ENCODE data around the gene EXOC3.
"Not testable (repeated sequence)": the region's sequence is repeated elsewhere in the genome, so short reads cannot be mapped to it uniquely, and the experiment has no call there.

The EXOC3 gene

GRCh38 chr5:407051-407450 is 35.9 kb upstream of the EXOC3 start:
- DNase-seq (ENCODE audit: low read depth in 2 of 2) = no peak

DNA sequence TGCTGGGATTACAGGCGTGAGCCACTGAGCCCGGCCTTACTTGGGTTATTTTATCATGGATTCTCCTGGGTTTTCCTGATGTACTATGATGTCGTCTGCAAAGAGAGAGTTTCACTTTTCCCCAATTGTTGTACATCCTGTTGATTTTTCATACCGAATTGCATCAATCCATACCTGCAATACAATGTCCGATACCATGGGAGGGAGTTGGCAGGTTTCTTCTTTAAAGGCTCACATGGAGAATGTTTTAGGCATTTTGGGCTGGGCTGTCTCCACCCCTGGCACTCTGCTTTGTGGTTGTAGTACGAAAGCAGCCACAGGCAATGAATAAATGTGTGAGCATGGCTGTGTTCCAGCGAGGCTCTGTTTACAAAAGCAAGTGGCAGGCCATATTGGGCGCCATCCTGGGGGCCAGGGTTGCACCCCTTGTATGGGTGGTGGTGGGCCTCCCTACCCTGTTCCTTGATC is 35.1 kb upstream of the EXOC3 start:
- no peak for DNase-seq (ENCODE audit: low read depth in 2 of 2)

DNA sequence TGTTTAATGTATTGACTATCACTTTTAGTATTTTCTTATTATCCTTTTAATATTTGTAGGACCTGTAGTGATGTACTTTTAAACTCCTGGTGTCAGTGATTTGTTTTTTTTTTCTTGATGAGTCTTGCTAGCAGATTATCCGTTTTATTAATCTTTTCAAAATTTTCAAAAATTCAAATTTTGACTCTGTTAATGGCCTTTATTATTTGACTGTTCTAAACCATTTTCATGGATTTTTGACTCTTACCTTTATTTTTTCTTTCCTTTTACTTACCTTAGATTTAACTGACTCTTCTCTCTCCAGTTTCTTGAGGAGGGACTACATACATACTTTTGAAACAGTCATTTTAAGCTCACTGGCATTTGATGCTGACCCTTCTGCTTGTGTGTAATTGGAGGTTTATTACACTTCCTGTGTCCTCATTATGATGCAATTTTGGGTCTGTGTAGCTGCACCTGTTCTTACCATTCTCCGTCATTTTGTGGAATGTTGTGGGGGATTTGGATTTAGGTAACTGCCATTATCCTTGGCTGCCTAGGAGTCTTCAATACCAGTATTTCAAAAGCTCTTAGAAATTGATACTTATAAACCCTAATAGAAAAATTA is 32.0 kb upstream of the EXOC3 start:
- no peak for DNase-seq (ENCODE audit: low read depth in 2 of 2)

- no peak for DNase-seq (ENCODE audit: low read depth in 2 of 2)
Measured at GRCh38 chr5:411728-412127, 31.2 kb upstream of the EXOC3 start.

DNA sequence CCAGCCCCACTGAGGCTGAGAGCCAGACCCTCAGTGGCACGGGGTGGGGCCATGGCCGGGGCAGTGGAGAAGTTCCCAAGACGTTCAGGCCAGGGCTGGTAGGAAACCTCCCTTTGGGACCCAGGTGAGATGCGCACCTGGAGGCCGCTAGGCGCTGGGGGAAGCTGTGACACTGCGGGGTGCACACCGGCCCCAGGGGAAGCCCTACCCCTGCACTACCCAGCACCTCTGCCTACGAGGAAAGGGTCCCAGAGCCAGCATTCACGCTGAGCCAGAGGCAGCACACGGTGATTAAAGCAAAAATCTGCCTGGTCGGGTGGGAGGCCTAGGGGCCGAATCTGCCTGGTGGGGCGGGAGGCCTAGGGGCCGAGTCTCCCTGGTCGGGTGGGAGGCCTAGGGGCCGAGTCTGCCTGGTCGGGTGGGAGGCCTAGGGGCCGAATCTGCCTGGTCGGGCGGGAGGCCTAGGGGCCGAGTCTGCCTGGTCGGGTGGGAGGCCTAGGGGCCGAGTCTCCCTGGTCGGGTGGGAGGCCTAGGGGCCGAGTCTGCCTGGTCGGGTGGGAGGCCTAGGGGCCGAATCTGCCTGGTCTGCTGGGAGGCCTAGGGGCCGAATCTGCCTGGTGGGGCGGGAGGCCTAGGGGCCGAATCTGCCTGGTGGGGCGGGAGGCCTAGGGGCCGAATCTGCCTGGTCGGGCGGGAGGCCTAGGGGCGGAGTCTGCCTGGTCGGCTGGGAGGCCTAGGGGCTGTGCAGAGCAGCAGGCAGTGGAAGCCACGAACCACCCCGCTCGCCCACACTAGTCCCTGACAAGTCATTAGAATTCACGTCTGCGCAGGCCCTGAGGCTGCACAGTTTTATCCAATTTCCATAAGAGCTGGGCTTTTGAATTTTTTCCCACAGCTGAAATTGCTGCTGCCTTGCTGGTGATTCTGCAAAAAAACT is 27.7 kb upstream of the EXOC3 start:
- DNase-seq (ENCODE audit: low read depth in 2 of 2) = not testable (repeated sequence)

GRCh38 chr5:415928-416635 is 26.9 kb upstream of the EXOC3 start:
- DNase-seq (ENCODE audit: low read depth in 2 of 2) = no peak

GRCh38 chr5:416636-416960 is 26.4 kb upstream of the EXOC3 start:
- DNase-seq (ENCODE audit: low read depth in 2 of 2) = no peak

DNA sequence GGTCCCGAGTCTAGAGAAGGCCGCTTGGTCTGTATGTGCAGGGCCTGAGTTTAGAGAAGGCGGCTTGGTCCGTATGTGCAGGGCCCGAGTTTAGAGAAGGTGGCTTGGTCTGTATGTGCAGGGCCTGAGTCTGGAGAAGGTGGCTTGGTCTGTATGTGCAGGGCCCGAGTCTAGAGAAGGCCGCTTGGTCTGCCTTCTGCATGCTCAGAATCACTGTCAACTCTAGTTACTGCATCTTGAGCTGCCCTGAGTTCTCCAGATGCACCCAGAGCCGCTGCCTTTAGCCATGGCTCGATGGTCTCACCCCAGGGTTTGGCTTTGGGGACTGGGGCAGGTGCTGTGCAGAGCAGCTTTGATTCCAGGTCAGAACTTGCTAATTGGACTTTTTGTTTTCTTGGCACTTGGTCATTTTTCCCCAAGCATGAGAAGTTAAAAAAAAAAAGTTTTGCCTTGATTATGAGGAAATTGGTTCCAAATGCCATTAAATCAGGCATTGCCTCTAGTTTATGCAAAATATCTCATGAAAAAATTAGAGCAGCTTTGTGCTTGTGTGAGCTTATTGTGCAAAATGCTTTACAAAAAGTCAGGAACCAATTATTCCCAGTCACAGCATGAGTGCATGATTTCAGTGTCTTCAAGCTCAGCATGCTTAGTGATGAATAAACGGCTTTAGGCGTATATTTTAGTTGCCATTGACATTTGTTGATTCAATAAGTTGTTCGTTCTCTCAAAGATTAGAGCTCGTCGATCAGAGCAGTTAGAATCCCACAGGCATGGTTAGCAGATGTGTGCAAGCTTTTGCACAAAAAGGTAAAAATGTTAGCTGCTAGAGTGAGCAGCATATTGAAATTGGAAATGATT is 25.4 kb upstream of the EXOC3 start:
- DNase-seq (ENCODE audit: low read depth in 2 of 2) = no peak

DNA sequence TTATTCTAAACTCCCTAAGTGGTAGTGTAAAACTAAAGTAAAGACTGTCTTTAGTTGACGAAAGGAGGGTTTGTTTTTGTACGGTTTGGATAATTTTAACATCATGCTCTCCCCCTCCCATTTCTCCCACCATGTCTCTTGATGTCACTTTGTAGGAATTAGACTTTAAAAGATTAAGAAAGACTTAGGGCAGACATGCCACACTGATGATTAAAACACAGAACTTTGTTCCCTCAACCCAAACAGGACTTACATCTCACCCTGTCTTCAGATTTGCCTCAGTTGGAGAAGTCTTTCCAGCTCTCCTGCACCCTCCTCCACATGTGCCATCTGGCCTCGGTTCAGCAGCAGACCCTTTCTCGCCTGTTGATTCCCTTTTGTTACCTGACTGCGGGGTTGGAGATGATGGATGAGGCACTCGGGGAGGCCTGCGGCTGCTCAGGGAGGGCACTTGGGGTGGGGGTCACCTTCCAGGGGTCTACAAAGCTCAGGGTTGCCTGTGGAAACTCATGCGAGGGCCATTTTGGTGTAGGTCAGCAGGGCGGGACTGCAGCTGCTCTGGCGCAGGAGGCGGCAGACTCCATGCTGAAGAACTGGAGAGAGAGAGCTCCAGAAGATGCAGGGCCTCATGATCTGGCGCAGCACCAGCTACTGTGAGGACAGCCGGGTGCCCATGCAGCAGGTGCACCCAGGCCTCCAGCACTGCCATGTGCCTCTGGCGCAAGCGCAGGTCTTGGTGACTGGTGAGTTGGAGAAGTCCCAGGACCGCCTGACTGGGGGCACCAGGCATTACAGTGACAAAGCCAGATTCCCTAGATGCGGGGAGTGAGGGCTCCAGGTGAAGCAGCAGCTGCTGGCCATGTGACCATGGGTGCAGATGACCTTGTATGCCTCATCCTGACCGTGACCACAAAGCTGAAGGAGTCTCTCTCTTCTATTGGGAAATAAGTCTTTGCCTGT is 24.5 kb upstream of the EXOC3 start:
- no peak for DNase-seq (ENCODE audit: low read depth in 2 of 2)

GRCh38 chr5:419970-420369 is 23.0 kb upstream of the EXOC3 start:
- no peak for DNase-seq (ENCODE audit: low read depth in 2 of 2)

DNA sequence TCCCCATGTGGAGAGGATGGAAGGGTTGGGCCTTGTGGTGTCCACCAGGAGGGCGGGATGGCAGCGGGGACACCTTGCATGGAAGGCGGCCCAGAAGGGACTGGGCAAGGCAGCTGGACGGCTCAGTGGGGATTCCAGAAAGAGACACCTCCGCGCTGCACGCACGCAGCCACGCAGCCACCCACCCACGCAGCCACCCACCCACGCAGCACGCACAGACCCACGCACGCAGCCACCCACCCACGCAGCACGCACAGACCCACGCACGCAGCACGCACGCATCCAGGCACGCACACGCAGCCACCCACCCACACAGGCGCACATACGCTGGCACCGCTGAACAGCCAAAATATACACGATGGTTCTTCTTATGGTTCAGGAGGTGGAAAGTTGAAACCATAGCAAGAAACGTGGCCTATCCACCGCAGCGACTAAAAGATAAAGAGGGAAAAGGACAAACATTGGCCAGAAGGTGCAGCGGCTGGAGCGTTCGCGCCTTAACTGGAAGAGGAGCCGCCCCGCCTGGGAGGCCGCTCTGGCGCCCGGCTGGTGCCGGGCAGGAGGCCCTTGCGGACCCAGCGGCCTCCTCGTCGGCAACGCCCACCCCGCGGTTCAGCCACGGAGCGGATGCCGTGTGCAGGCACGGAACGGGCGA is 22.2 kb upstream of the EXOC3 start:
- DNase-seq (ENCODE audit: low read depth in 2 of 2) = no peak

GRCh38 chr5:421287-421880 is 21.6 kb upstream of the EXOC3 start:
- no peak for DNase-seq (ENCODE audit: low read depth in 2 of 2)

- DNase-seq (ENCODE audit: low read depth in 2 of 2) = no peak
Measured at GRCh38 chr5:421901-422300, 21.1 kb upstream of the EXOC3 start.

DNA sequence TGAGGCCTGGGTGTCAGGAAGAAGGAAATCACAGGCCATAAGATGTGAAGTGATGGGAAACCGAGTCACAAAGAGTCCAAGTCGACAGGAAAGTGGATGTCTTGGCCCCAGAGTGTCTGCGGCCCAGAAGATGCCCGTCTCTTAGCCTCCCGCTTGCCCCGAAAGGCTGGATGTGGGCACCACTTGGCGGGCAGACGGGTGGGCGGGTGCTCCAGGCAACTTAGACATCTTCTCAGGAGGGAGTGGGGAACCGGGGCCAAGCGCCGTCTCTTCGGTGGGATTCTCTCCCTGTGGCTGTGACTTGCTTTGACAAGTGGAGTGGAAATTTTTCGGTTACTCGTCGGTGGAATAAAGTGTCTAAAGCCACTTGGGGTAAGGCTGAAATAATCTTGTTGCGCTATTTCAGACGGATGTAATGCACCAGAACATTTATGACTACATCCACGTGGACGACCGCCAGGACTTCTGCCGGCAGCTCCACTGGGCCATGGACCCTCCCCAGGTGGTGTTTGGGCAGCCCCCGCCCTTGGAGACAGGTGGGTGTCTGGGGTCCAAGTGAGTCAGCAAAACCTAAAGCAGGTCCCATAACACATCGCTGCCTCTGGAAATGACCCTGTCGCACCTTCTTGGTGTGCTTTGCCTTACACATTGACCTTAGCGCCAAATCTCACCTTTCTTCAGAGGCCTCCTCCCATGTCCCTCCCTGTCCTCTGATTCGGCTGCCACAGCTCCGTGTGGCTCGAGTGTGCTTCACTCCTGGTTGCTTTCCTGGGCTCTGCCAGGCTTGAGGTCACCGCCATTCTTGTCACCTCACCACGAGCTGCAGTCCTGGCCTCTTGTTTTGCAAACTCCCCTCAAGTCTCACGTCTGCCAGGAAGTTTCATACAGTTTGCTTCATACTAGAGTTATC is 20.4 kb upstream of the EXOC3 start:
- no peak for DNase-seq (ENCODE audit: low read depth in 2 of 2)

DNA sequence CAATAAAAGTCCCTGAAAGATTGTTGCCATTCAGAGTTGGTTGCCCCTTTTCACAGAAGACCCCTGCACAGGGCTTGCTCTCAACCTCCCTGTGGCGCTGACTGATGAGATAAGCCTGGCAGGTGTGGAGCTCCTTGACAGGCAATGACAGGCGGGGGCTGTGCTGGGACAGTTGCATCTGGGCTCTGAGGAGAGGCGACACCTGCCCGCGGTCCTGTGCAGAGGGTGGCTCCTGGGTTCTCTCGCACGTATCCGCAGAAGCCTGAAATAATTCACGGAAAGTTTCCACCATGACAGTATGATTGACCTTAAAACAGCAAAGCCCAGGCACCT is 19.8 kb upstream of the EXOC3 start:
- DNase-seq (ENCODE audit: low read depth in 2 of 2) = no peak

DNA sequence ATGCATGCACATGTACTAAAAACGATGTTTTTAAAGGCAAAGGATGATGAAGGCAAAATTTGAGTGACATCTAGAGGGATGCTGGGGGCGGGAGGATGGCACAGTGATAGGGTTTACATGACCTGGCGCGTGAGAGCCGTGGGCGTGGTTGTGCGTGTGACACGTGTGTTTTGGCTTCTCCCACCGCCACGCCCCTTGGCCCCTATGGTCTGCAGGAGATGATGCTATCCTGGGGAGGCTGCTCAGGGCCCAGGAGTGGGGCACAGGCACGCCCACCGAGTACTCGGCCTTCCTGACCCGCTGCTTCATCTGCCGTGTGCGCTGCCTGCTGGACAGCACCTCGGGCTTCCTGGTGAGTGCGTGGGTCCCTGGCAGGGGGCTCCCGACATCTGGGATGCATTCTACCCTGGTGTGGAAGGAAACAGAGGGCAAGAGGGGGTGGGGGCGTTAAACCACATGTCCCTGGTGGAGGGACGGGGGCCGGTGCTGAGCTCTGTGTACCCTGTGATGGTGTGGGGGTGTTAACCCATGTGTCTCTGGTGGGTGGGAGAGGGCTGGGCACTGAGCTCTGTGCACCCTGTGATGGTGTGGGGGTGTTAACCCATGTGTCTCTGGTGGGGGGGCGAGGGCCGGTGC is 19.2 kb upstream of the EXOC3 start:
- no peak for DNase-seq (ENCODE audit: low read depth in 2 of 2)

- DNase-seq (ENCODE audit: low read depth in 2 of 2) = no peak
Measured at GRCh38 chr5:424301-425110, 18.5 kb upstream of the EXOC3 start.
